ENCODE results near the gene P3R3URF.

The P3R3URF gene

GRCh38 chr1:46130606-46131005 lies 45.7 kb downstream of the P3R3URF start:
- no peak for DNase-seq (ENCODE audit: low spot score)
- in situ Hi-C loops (cut with MboI; ENCODE audit: low pct_unique_long_range_greater_than_20kb, low sequenced_read_pairs, unreplicated experiment): no loop called here
- no peak for TF ChIP-seq CTCF (IDR thresholded peaks at IDR 0.05; ENCODE audit: extremely low read depth, insufficient read depth, missing control alignments)

- in situ Hi-C loops (cut with MboI; ENCODE audit: low pct_unique_long_range_greater_than_20kb, low sequenced_read_pairs, unreplicated experiment): no loop called here
- TF ChIP-seq CTCF (IDR thresholded peaks at IDR 0.05; ENCODE audit: extremely low read depth, insufficient read depth, missing control alignments): no peak
- DNase-seq (ENCODE audit: low spot score): no peak
Observed at GRCh38 chr1:46130121-46130520, 46.2 kb downstream of the P3R3URF start.

GRCh38 chr1:46128344-46128743 lies 47.9 kb downstream of the P3R3URF start:
- no peak for TF ChIP-seq CTCF (IDR thresholded peaks at IDR 0.05; ENCODE audit: extremely low read depth, insufficient read depth, missing control alignments)
- no peak for DNase-seq (ENCODE audit: low spot score)
- in situ Hi-C loops (cut with MboI; ENCODE audit: low pct_unique_long_range_greater_than_20kb, low sequenced_read_pairs, unreplicated experiment): no loop called here

Measured in GM13977 (cell line).